ENCODE results near the gene SPATA17.

GRCh38 chr1:217846733-217847132 lies 215.6 kb downstream of the SPATA17 start:
- no peak for TF ChIP-seq CTCF (IDR thresholded peaks at IDR 0.05)
- no peak for TF ChIP-seq POLR2A (IDR thresholded peaks at IDR 0.05)
